ENCODE data around the gene ZIC4.

GRCh38 chr3:147409143-147410115, 3.1 kb upstream of the ZIC4 start, which contains the start of gene ZIC1:
- TF ChIP-seq POLR2A (IDR thresholded peaks at IDR 0.05; ENCODE audit: low read length): no peak
- TF ChIP-seq GATA1 (IDR thresholded peaks at IDR 0.05; ENCODE audit: low read depth, low read length): no peak
